HepG2 (cell line): ENCODE results near the gene FSIP1. TPM values are rescaled to one million over a fixed set of nuclear protein-coding genes. Genes with fewer than 3 reads are reported as not detected.

Experiments used
- ATAC-seq: fragments of 200-7000 bp; cut with Tn5 transposase; 3 replicates; pipeline ENCODE4 v1.9.1; 2020; ENCODE audit warnings: mild to moderate bottlenecking, moderate library complexity
- BruUV-seq: library from RNA; stranded (reverse); fragments of 400-500 nt; replicated peaks from 2 replicates; lab custom pipeline; 2021; lab: Mats Ljungman, UMichigan
- CTCF ChIA-PET: fragments of 300-600 bp; formaldehyde crosslinking; extraction: SDS; loops from one replicate; lab custom pipeline; 2021; ENCODE audit warnings: low total read pairs, inconsistent platforms, low intra/inter-chr PET ratio; lab: Yijun Ruan, JAX
- POLR2A ChIA-PET: fragments of 350-600 bp; sonication (Branson Sonifier 250); formaldehyde crosslinking; loops from one replicate; lab custom pipeline; 2020; ENCODE audit warnings: antibody characterized with exemption, inconsistent platforms; lab: Yijun Ruan, JAX
- DNase-seq: peaks from one replicate; pipeline ENCODE4 v3.0.0-alpha.2; 2015; ENCODE audit warnings: low spot score
- FAIRE-seq: peaks from 3 replicates; lab custom pipeline; 2011; peaks lifted over from hg19 to GRCh38; lab: Jason Lieb, UNC
- H2AFZ ChIP-seq: one replicate; pipeline ENCODE4 v1.6.1; 2011; ENCODE audit warnings: low read length, inconsistent platforms
- H3K27ac ChIP-seq: fragments of 300-600 bp; 3 replicates; pipeline ENCODE4 v1.8.0; 2011; ENCODE audit warnings: mixed run types, mild to moderate bottlenecking, mixed read lengths, low read length, inconsistent platforms; ENCODE audit not compliant: insufficient read depth; ENCODE audit errors: extremely low read length
- H3K27me3 ChIP-seq, 2 experiments: fragments of 200-600 bp in 1 of 2; 2 replicates in 1 of 2; 3 replicates in 1 of 2; pipeline versions ENCODE4 v1.6.0 to v1.8.0; 2011; ENCODE audit warnings: low read length in 2 of 2, mild to moderate bottlenecking in 2 of 2, moderate library complexity in 2 of 2, inconsistent platforms in 1 of 2; ENCODE audit not compliant: insufficient read depth in 2 of 2, control insufficient read depth in 1 of 2
- H3K36me3 ChIP-seq, 2 experiments: fragments of 200-600 bp in 1 of 2; replicated peaks in 1 of 2; 2 replicates in 1 of 2; 3 replicates in 1 of 2; pipeline versions ENCODE4 v1.5.1 to v1.8.0; 2011; ENCODE audit warnings: low read length in 2 of 2, inconsistent platforms in 1 of 2; ENCODE audit not compliant: insufficient read depth in 2 of 2, control insufficient read depth in 1 of 2
- H3K4me1 ChIP-seq: 2 replicates; pipeline ENCODE4 v1.5.1; 2012; ENCODE audit warnings: low read length, inconsistent platforms; ENCODE audit not compliant: insufficient read depth
- H3K4me2 ChIP-seq: 2 replicates; pipeline ENCODE4 v1.6.0; 2011; ENCODE audit warnings: low read depth, low read length, inconsistent platforms
- H3K4me3 ChIP-seq, 3 experiments: fragments of 200-600 bp in 1 of 3; sonication (generic), shearing (Covaris generic) in 1 of 3; replicated peaks in 1 of 3; 2 replicates each; pipeline ENCODE4 v1.5.1; 2011 to 2016; ENCODE audit warnings: low read length in 3 of 3, inconsistent platforms in 2 of 3, low read depth in 2 of 3, mild to moderate bottlenecking in 2 of 3, control low read depth in 1 of 3, mixed read lengths in 1 of 3; ENCODE audit not compliant: insufficient read depth in 1 of 3
- H3K79me2 ChIP-seq: one replicate; pipeline ENCODE4 v1.6.1; 2011; ENCODE audit warnings: low read length, inconsistent platforms; ENCODE audit not compliant: insufficient read depth
- H3K9ac ChIP-seq: 2 replicates; pipeline ENCODE4 v1.6.0; 2011; ENCODE audit warnings: mild to moderate bottlenecking, low read depth, low read length, inconsistent platforms; ENCODE audit not compliant: insufficient read depth
- H3K9me3 ChIP-seq: 2 replicates; pipeline ENCODE4 v1.5.1; 2012; ENCODE audit warnings: mild to moderate bottlenecking, low read length
- H4K20me1 ChIP-seq: 2 replicates; pipeline ENCODE4 v1.6.0; 2011; ENCODE audit warnings: inconsistent platforms, mild to moderate bottlenecking, low read length, moderate library complexity; ENCODE audit not compliant: insufficient read depth
- BHLHE40 ChIP-seq: IDR thresholded peaks from 2 replicates; pipeline ENCODE4 v1.6.1; 2011; ENCODE audit warnings: low read length, improper control_type of control experiment
- CBFB ChIP-seq: sonication (generic); formaldehyde crosslinking; IDR thresholded peaks from 2 replicates; pipeline ENCODE4 v1.4.0; 2020; ENCODE audit warnings: missing genetic modification reagents
- CCDC6 ChIP-seq: sonication (generic); formaldehyde crosslinking; IDR thresholded peaks from 2 replicates; pipeline ENCODE4 v1.8.1; 2022; ENCODE audit warnings: mild to moderate bottlenecking, missing genetic modification reagents, moderate library complexity
- HNF4A ChIP-seq: sonication (generic); formaldehyde crosslinking; IDR thresholded peaks from 2 replicates; pipeline ENCODE4 v1.4.0; 2020; ENCODE audit warnings: missing genetic modification reagents
- MAFF ChIP-seq: IDR thresholded peaks from 2 replicates; pipeline ENCODE4 v1.6.1; 2011; ENCODE audit warnings: low read depth, low read length, improper control_type of control experiment
- SAP130 ChIP-seq: IDR thresholded peaks from 2 replicates; pipeline ENCODE4 v1.6.1; 2016; ENCODE audit warnings: low read depth
- SYNCRIP ChIP-seq: fragments of 200-400 bp; formaldehyde crosslinking; IDR thresholded peaks from 2 replicates; pipeline ENCODE4 v1.6.1; 2018; ENCODE audit warnings: mild to moderate bottlenecking, low read depth, low read length; ENCODE audit not compliant: insufficient read depth
- TMF1 ChIP-seq: sonication (generic); formaldehyde crosslinking; IDR thresholded peaks from 2 replicates; pipeline ENCODE4 v1.8.1; 2022; ENCODE audit warnings: low read depth, missing genetic modification reagents
- ZFP90 ChIP-seq: sonication (generic); formaldehyde crosslinking; IDR thresholded peaks from 2 replicates; pipeline ENCODE4 v1.8.0; 2022; ENCODE audit warnings: missing genetic modification reagents, mild to moderate bottlenecking, inconsistent platforms, borderline replicate concordance
- ZNF256 ChIP-seq: sonication (generic); formaldehyde crosslinking; conservative IDR thresholded peaks from 2 replicates; pipeline ENCODE4 v1.4.0; 2020; ENCODE audit warnings: missing genetic modification reagents
- ZNF276 ChIP-seq: sonication (generic); formaldehyde crosslinking; IDR thresholded peaks from 2 replicates; pipeline ENCODE4 v1.4.0; 2020; ENCODE audit warnings: mild to moderate bottlenecking, low read depth, missing genetic modification reagents
- ZNF557 ChIP-seq: sonication (generic); formaldehyde crosslinking; IDR thresholded peaks from 2 replicates; pipeline ENCODE4 v1.4.0; 2020; ENCODE audit warnings: missing genetic modification reagents
- ZNF597 ChIP-seq: sonication (generic); formaldehyde crosslinking; IDR thresholded peaks from 2 replicates; pipeline ENCODE4 v1.5.0; 2020; ENCODE audit warnings: missing genetic modification reagents
- ZNF629 ChIP-seq: sonication (generic); formaldehyde crosslinking; conservative IDR thresholded peaks from 2 replicates; pipeline ENCODE4 v1.5.0; 2020; ENCODE audit warnings: missing genetic modification reagents
- WGBS: methylation state at CpG from one replicate; pipeline ENCODE4 v1.1.6; 2017; ENCODE audit warnings: low lambda C conversion rate; 5-methylcytosine and 5-hydroxymethylcytosine counted together
- in situ Hi-C: cut with HindIII; loops from 2 replicates; pipeline ENCODE4 v1.10.0; 2017; ENCODE audit warnings: low pct_unique_long_range_greater_than_20kb; ENCODE audit not compliant: extremely low pct_ligation_motif_present
- intact Hi-C: fragments of 100-400 bp; cut with micrococcal nuclease; formaldehyde crosslinking; loops from one replicate; pipeline ENCODE4 v1.10.0; 2022; ENCODE audit not compliant: unreplicated experiment
- polyA plus RNA-seq, 8 experiments: library from polyadenylated mRNA; depleted of rRNA in 3 of 8; stranded (reverse) in 7 of 8; unstranded in 1 of 8; fragments of >200 nt; fragmentation: Illumina TruSeq in 4 of 8; extraction: Trizol in 4 of 8; gene quantifications; 2 replicates each; pipeline versions ENCODE4 v1.2.1 to v1.2.3, GENCODE V29; 2011 to 2016; ENCODE audit warnings: low read depth in 4 of 8, missing spikeins in 1 of 8, mixed read lengths in 1 of 8; ENCODE audit not compliant: insufficient read depth in 1 of 8
- total RNA-seq, 5 experiments: library from RNA; depleted of rRNA; stranded (reverse); fragments of >200 nt; fragmentation: Illumina TruSeq; extraction: Trizol; gene quantifications; 2 replicates each; pipeline ENCODE4 v1.2.3, GENCODE V29; 2016; ENCODE audit warnings: low read depth in 1 of 5
- TF ChIP-seq, protein P1 (sequence below): IDR thresholded peaks from 2 replicates; pipeline ENCODE4 v1.6.1; 2016; ENCODE audit warnings: missing compliant biosample characterization, missing genetic modification reagents, borderline replicate concordance

Gene FSIP1
- total and polyA plus RNA-seq, 2 of the 13 experiments (the other 11 are each of a cell fraction or from before 2014, with no cell fraction given): 0.18 TPM; not detected in 1

- Histone ChIP-seq H3K36me3 (no peaks in the 10 kb centered on the region), H3K9me3 (no peaks in the 10 kb centered on the region), H2AFZ (no peak overlapping the region), H4K20me1 (no peaks in the 10 kb centered on the region), H3K4me3 (no peak overlapping the region), H3K79me2 (no peaks in the 10 kb centered on the region), H3K9ac (no peak overlapping the region), H3K4me1 (no peaks in the 10 kb centered on the region), H3K27ac (no peak overlapping the region), H3K4me2 (no peak overlapping the region), H3K27me3 (0 out of 5 replicates have a peak, but pooled peaks cover 0 to 7% of the 10 kb centered on the region in 2 experiments)
- WGBS: 23% methylated on average over 5 of the region's 5 CpGs
- BruUV-seq: no TSS peak
- ATAC-seq (no peak), DNase-seq (no peak), FAIRE-seq (no peak)
- CTCF ChIA-PET: no interaction called here
- POLR2A ChIA-PET: no interaction called here
- TF ChIP-seq ZNF276 (CRISPR knock-in tag) (no peak), SAP130 (CRISPR knock-in tag) (no peak), HNF4A (CRISPR knock-in tag) (no peak)
- TF ChIP-seq, protein P1, sequence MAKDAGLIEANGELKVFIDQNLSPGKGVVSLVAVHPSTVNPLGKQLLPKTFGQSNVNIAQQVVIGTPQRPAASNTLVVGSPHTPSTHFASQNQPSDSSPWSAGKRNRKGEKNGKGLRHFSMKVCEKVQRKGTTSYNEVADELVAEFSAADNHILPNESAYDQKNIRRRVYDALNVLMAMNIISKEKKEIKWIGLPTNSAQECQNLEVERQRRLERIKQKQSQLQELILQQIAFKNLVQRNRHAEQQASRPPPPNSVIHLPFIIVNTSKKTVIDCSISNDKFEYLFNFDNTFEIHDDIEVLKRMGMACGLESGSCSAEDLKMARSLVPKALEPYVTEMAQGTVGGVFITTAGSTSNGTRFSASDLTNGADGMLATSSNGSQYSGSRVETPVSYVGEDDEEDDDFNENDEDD (CRISPR knock-in tag): no peak
- intact Hi-C loops (no loop called here), in situ Hi-C loops (no loop called here)
Observed at GRCh38 chr15:39796601-39797000, 14.0 kb upstream of the FSIP1 start.

DNA sequence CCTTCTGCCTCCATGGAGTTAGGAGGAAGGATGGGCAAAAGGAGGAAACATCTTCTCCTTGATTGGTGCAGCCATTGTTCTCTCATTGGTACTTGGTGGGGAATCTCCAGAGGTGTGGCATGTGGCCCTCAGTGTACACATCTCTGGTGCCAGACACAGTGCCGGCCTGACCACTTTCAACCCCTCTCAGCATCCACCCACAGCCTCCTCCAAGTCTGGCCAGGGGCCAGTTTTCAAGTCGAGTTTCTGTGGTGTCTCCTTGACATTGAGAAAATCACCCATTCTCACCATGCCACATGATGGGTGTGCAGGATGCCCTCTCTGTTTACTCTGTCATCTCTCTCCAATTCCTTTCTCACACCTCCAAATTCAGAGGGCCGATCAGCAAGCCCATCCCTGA, 12.8 kb upstream of the FSIP1 start:
- FAIRE-seq: no peak
- CTCF ChIA-PET: no interaction called here
- POLR2A ChIA-PET: no interaction called here
- H3K27me3 ChIP-seq: 0 out of 5 replicates have a peak, but pooled peaks cover 0 to 7% of the 10 kb centered on the region in 2 experiments
- H3K36me3 ChIP-seq: no peaks in the 10 kb centered on the region
- H3K9me3 ChIP-seq: no peaks in the 10 kb centered on the region
- no peak for DNase-seq
- intact Hi-C loops: no loop called here
- no peaks in the 10 kb centered on the region for H4K20me1 ChIP-seq
- no peaks in the 10 kb centered on the region for H3K79me2 ChIP-seq
- H3K4me3 ChIP-seq: no peak overlapping the region
- whole genome bisulfite sequencing: 9% methylated on average over 3 of the region's 3 CpGs
- no peak for ATAC-seq
- no peak overlapping the region for H3K9ac ChIP-seq
- H3K4me1 ChIP-seq: no peaks in the 10 kb centered on the region
- H3K27ac ChIP-seq: no peak overlapping the region
- no TSS peak for BruUV-seq
- in situ Hi-C loops: no loop called here
- no peak overlapping the region for H3K4me2 ChIP-seq
- H2AFZ ChIP-seq: no peak overlapping the region
- no peak for TF ChIP-seq ZNF629 (CRISPR knock-in tag)
- TF ChIP-seq ZFP90 (CRISPR knock-in tag): no peak
- TF ChIP-seq TMF1: no peak
- TF ChIP-seq BHLHE40: no peak
- TF ChIP-seq SYNCRIP: no peak
- TF ChIP-seq MAFF: no peak
- no peak for TF ChIP-seq ZNF597 (CRISPR knock-in tag)
- TF ChIP-seq ZNF557 (CRISPR knock-in tag): no peak
- TF ChIP-seq ZNF256 (CRISPR knock-in tag): no peak
- no peak for TF ChIP-seq CBFB
- TF ChIP-seq CCDC6: no peak
